GM23248 (cell line): Measurements from ENCODE around the gene TBK1.

ENCODE experiments used
- EZH2 ChIP-seq: fragments of 200-600 bp; sonication (generic); IDR thresholded peaks from 2 replicates; pipeline ENCODE4 v1.6.1; 2018; ENCODE audit warnings: antibody characterized with exemption, mild to moderate bottlenecking; ENCODE audit not compliant: insufficient read depth, poor library complexity, severe bottlenecking
- EZH2phosphoT487 ChIP-seq: fragments of 200-600 bp; sonication (generic); IDR thresholded peaks from 2 replicates; pipeline ENCODE4 v1.6.1; 2018; ENCODE audit warnings: antibody characterized with exemption, moderate library complexity, mild to moderate bottlenecking, low read depth; ENCODE audit not compliant: insufficient read depth

DNA sequence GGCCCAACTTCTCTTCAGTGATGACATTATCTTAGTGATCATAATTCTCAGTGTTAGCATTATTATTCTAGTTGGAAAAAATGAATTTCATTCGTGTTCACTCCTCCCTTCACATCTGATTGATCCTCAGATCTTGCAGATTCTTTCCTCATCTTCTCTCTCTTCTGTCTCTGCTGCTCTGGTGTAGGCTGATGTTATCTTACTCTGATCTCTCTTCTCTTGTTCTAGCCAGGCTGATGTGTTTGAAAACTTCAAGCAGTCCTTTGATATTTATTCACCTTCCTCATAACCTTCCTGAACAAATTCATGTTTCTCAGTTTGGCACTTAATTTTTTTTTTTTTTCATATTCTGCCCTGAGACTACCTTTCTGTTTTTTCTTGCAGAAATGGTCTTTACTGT is 5.6 kb upstream of the TBK1 start:
- no peak for TF ChIP-seq EZH2
- TF ChIP-seq EZH2phosphoT487 = no peak
